Measurements from ENCODE around the gene CD79A.

GRCh38 chr19:41906271-41906670 lies 29.2 kb downstream of the CD79A start:
- TF ChIP-seq CTCF (IDR thresholded peaks at IDR 0.05 in 2 of 3, conservative IDR thresholded peaks at IDR 0.05 in 1 of 3; ENCODE audit: borderline replicate concordance in 1 of 3, insufficient read depth in 1 of 3, low read depth in 2 of 3, low read length in 2 of 3) (no peak), ZBTB33 (IDR thresholded peaks at IDR 0.05; ENCODE audit: extremely low read depth, insufficient replicate concordance, low read length) (no peak), CEBPB (IDR thresholded peaks at IDR 0.05; ENCODE audit: low read depth) (no peak), POLR2A (IDR thresholded peaks at IDR 0.05; ENCODE audit: borderline replicate concordance, extremely low read depth, insufficient read depth, insufficient read length) (no peak), FOSL1 (IDR thresholded peaks at IDR 0.05; ENCODE audit: low read depth) (no peak), EZH2 (IDR thresholded peaks at IDR 0.05) (no peak), SP1 (IDR thresholded peaks at IDR 0.05; ENCODE audit: low read depth) (no peak), EZH2phosphoT487 (IDR thresholded peaks at IDR 0.05; ENCODE audit: borderline replicate concordance) (no peak)

Measured in HCT116 (cell line).